HEK293T (cell line): ENCODE results near the gene MYL7.

ENCODE experiments used
- ARNT ChIP-seq: fragments of 450-650 bp; IDR thresholded peaks from 2 replicates; pipeline ENCODE4 v1.6.1; 2017; ENCODE audit warnings: mild to moderate bottlenecking
- BHLHE40 ChIP-seq: fragments of 450-650 bp; IDR thresholded peaks from 2 replicates; pipeline ENCODE4 v1.6.1; 2016; ENCODE audit warnings: mild to moderate bottlenecking, moderate library complexity, borderline replicate concordance
- ELF4 ChIP-seq: fragments of 450-650 bp; IDR thresholded peaks from 2 replicates; pipeline ENCODE4 v1.6.1; 2017; ENCODE audit warnings: antibody characterized with exemption
- FOXA1 ChIP-seq: fragments of 450-650 bp; IDR thresholded peaks from 2 replicates; pipeline ENCODE4 v1.6.1; 2016; ENCODE audit warnings: mild to moderate bottlenecking
- FOXK2 ChIP-seq: fragments of 450-650 bp; IDR thresholded peaks from 2 replicates; pipeline ENCODE4 v1.6.1; 2016; ENCODE audit warnings: mild to moderate bottlenecking
- FOXM1 ChIP-seq: fragments of 450-650 bp; IDR thresholded peaks from 2 replicates; pipeline ENCODE4 v1.6.1; 2017; ENCODE audit warnings: mild to moderate bottlenecking, borderline replicate concordance
- HDGF ChIP-seq: fragments of 450-650 bp; IDR thresholded peaks from 2 replicates; pipeline ENCODE4 v1.6.1; 2017; ENCODE audit warnings: antibody characterized with exemption, borderline replicate concordance
- LEF1 ChIP-seq: fragments of 450-650 bp; IDR thresholded peaks from 2 replicates; pipeline ENCODE4 v1.6.1; 2017; ENCODE audit warnings: mild to moderate bottlenecking, borderline replicate concordance
- NFRKB ChIP-seq: fragments of 450-650 bp; IDR thresholded peaks from 2 replicates; pipeline ENCODE4 v1.6.1; 2016; ENCODE audit warnings: mild to moderate bottlenecking, moderate library complexity
- PKNOX1 ChIP-seq: fragments of 450-650 bp; IDR thresholded peaks from 2 replicates; pipeline ENCODE4 v1.6.1; 2016
- SP1 ChIP-seq: fragments of 450-650 bp; IDR thresholded peaks from 2 replicates; pipeline ENCODE4 v1.6.1; 2017
- SUZ12 ChIP-seq: fragments of 450-650 bp; IDR thresholded peaks from 2 replicates; pipeline ENCODE4 v1.6.1; 2016; ENCODE audit warnings: mild to moderate bottlenecking
- TARDBP ChIP-seq: fragments of 450-650 bp; IDR thresholded peaks from 2 replicates; pipeline ENCODE4 v1.6.1; 2016
- ZNF384 ChIP-seq: fragments of 450-650 bp; IDR thresholded peaks from 2 replicates; pipeline ENCODE4 v1.6.1; 2016

GRCh38 chr7:44177570-44178131 is 36.5 kb upstream of the MYL7 start:
- TF ChIP-seq ELF4 (no peak), LEF1 (no peak), SP1 (no peak), ARNT (no peak), NFRKB (no peak), BHLHE40 (no peak), ZNF384 (no peak), TARDBP (no peak), FOXM1 (no peak), FOXA1 (no peak), PKNOX1 (no peak), SUZ12 (no peak), HDGF (no peak), FOXK2 (no peak)
